Neural progenitor cell (in vitro differentiated cells): Measurements from ENCODE around the gene HYAL3. TPM values are rescaled to one million over a fixed set of nuclear protein-coding genes. Genes with fewer than 3 reads are reported as not detected.

Experiments
- DNase-seq: peaks from one replicate; pipeline ENCODE4 v3.0.0-alpha.2; 2016; ENCODE audit warnings: low spot score
- H2AFZ ChIP-seq: fragments of 200-600 bp; sonication (generic); replicated peaks from 2 replicates; pipeline ENCODE4 v1.6.1; 2016; ENCODE audit warnings: antibody characterized with exemption
- H3F3A ChIP-seq: fragments of 200-600 bp; sonication (generic); 2 replicates; pipeline ENCODE4 v1.6.1; 2016; ENCODE audit warnings: antibody characterized with exemption, low read depth
- H3K27ac ChIP-seq: fragments of 200-600 bp; sonication (generic); 2 replicates; pipeline ENCODE4 v1.5.1; 2016; ENCODE audit warnings: mild to moderate bottlenecking
- H3K27me3 ChIP-seq: fragments of 200-600 bp; sonication (generic); 2 replicates; pipeline ENCODE4 v1.6.1; 2016; ENCODE audit warnings: mild to moderate bottlenecking, moderate library complexity
- H3K36me3 ChIP-seq: fragments of 200-600 bp; sonication (generic); 2 replicates; pipeline ENCODE4 v1.5.1; 2016
- H3K4me1 ChIP-seq: fragments of 200-600 bp; sonication (generic); 2 replicates; pipeline ENCODE4 v1.6.1; 2016; ENCODE audit warnings: mixed run types
- H3K4me2 ChIP-seq: fragments of 200-600 bp; sonication (generic); 2 replicates; pipeline ENCODE4 v1.6.1; 2016
- H3K4me3 ChIP-seq: fragments of 200-600 bp; sonication (generic); 2 replicates; pipeline ENCODE4 v1.5.1; 2016
- H3K79me2 ChIP-seq: fragments of 200-600 bp; sonication (generic); 2 replicates; pipeline ENCODE4 v1.6.1; 2016; ENCODE audit warnings: low read depth
- H3K9ac ChIP-seq: fragments of 200-600 bp; sonication (generic); 2 replicates; pipeline ENCODE4 v1.6.1; 2016
- H3K9me3 ChIP-seq: fragments of 200-600 bp; sonication (generic); 2 replicates; pipeline ENCODE4 v1.5.1; 2016; ENCODE audit warnings: low read depth
- H4K20me1 ChIP-seq: fragments of 200-600 bp; sonication (generic); 2 replicates; pipeline ENCODE4 v1.6.1; 2016; ENCODE audit warnings: low read depth
- H3K27ac Mint-ChIP-seq: 3 replicates; pipeline ENCODE4 v1.8.0; 2021; ENCODE audit warnings: mixed read lengths
- H3K27me3 Mint-ChIP-seq: 2 replicates; pipeline ENCODE4 v1.8.0; 2022; ENCODE audit warnings: low read depth, mild to moderate bottlenecking, inconsistent platforms, moderate library complexity, mixed read lengths; ENCODE audit not compliant: insufficient read depth
- H3K36me3 Mint-ChIP-seq: 3 replicates; pipeline ENCODE4 v1.8.0; 2021; ENCODE audit warnings: mixed read lengths
- H3K4me1 Mint-ChIP-seq: 3 replicates; pipeline ENCODE4 v1.8.0; 2021; ENCODE audit warnings: mixed read lengths
- H3K4me3 Mint-ChIP-seq: 3 replicates; pipeline ENCODE4 v1.8.0; 2021; ENCODE audit warnings: mild to moderate bottlenecking, moderate library complexity, mixed read lengths
- H3K9me3 Mint-ChIP-seq: 3 replicates; pipeline ENCODE4 v1.8.0; 2020; ENCODE audit warnings: mixed read lengths
- EZH2 ChIP-seq: fragments of 200-600 bp; sonication (generic); IDR thresholded peaks from 2 replicates; pipeline ENCODE4 v1.6.1; 2017; ENCODE audit warnings: antibody characterized with exemption, mild to moderate bottlenecking, moderate library complexity
- EZH2phosphoT487 ChIP-seq: fragments of 200-600 bp; sonication (generic); IDR thresholded peaks from 2 replicates; pipeline ENCODE4 v1.6.1; 2017; ENCODE audit warnings: antibody characterized with exemption
- total RNA-seq: library from RNA; depleted of rRNA; stranded (reverse); fragments of >200 nt; gene quantifications from 2 replicates; pipeline ENCODE4 v1.2.3, GENCODE V29; 2015; ENCODE audit warnings: low replicate concordance
- TF ChIP-seq, protein P1 (sequence below): fragments of 200-600 bp; sonication (generic); IDR thresholded peaks from 2 replicates; pipeline ENCODE4 v1.5.1; 2017; ENCODE audit warnings: antibody characterized with exemption, mild to moderate bottlenecking

HYAL3 gene
- total RNA-seq, 1 donor from 2014 or later, result 2.2 TPM

GRCh38 chr3:50254577-50255250 is 44.5 kb downstream of the HYAL3 start:
- Histone ChIP-seq H3K36me3 (no peaks in the 10 kb centered on the region), H3K27ac (no peak overlapping the region)

GRCh38 chr3:50251220-50251619 is 48.0 kb downstream of the HYAL3 start:
- H2AFZ ChIP-seq, result no peak overlapping the region
- H3K9ac ChIP-seq, result no peak overlapping the region
- Mint-ChIP-seq H3K27me3 (peaks cover 5% of the 10 kb centered on the region), H3K4me3 (no peak overlapping the region), H3K36me3 (peaks cover 15% of the 10 kb centered on the region), H3K4me1 (peaks cover 34% of the 10 kb centered on the region), H3K27ac (no peak overlapping the region), H3K9me3 (no peaks in the 10 kb centered on the region)
- H4K20me1 ChIP-seq, result peaks cover 96% of the 10 kb centered on the region
- H3K4me1 ChIP-seq, result peaks cover 9% of the 10 kb centered on the region
- TF ChIP-seq, protein P1, sequence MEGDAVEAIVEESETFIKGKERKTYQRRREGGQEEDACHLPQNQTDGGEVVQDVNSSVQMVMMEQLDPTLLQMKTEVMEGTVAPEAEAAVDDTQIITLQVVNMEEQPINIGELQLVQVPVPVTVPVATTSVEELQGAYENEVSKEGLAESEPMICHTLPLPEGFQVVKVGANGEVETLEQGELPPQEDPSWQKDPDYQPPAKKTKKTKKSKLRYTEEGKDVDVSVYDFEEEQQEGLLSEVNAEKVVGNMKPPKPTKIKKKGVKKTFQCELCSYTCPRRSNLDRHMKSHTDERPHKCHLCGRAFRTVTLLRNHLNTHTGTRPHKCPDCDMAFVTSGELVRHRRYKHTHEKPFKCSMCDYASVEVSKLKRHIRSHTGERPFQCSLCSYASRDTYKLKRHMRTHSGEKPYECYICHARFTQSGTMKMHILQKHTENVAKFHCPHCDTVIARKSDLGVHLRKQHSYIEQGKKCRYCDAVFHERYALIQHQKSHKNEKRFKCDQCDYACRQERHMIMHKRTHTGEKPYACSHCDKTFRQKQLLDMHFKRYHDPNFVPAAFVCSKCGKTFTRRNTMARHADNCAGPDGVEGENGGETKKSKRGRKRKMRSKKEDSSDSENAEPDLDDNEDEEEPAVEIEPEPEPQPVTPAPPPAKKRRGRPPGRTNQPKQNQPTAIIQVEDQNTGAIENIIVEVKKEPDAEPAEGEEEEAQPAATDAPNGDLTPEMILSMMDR, result no peak
- TF ChIP-seq EZH2 (no peak), EZH2phosphoT487 (no peak)
- no peaks in the 10 kb centered on the region for H3K36me3 ChIP-seq
- no peak overlapping the region for H3K4me2 ChIP-seq
- no peak overlapping the region for H3K4me3 ChIP-seq
- H3K79me2 ChIP-seq, result peaks cover 71% of the 10 kb centered on the region
- H3F3A ChIP-seq, result peaks cover 29% of the 10 kb centered on the region
- H3K9me3 ChIP-seq, result no peaks in the 10 kb centered on the region
- no peak for DNase-seq
- H3K27ac ChIP-seq, result no peak overlapping the region
- H3K27me3 ChIP-seq, result no peaks in the 10 kb centered on the region

More at GRCh38 chr3:50254577-50255250, 44.5 kb downstream of the HYAL3 start:
- DNase-seq, result no peak
- H4K20me1 ChIP-seq, result peaks cover 84% of the 10 kb centered on the region
- H3K27ac Mint-ChIP-seq, result no peak overlapping the region
- H3K27me3 ChIP-seq, result no peaks in the 10 kb centered on the region
- H3K4me2 ChIP-seq, result no peak overlapping the region
- TF ChIP-seq EZH2phosphoT487, result no peak
- TF ChIP-seq, protein P1, result no peak
- TF ChIP-seq EZH2, result no peak
- no peaks in the 10 kb centered on the region for H3K9me3 Mint-ChIP-seq
- H3K9me3 ChIP-seq, result no peaks in the 10 kb centered on the region
- no peak overlapping the region for H3K9ac ChIP-seq
- H3K4me3 ChIP-seq, result no peak overlapping the region
- peaks cover 2% of the 10 kb centered on the region for H3K4me1 ChIP-seq
- H3K27me3 Mint-ChIP-seq, result peaks cover 6% of the 10 kb centered on the region
- no peak overlapping the region for H3K4me3 Mint-ChIP-seq
- H3K36me3 Mint-ChIP-seq, result peaks cover 25% of the 10 kb centered on the region
- H3K79me2 ChIP-seq, result peaks cover 36% of the 10 kb centered on the region
- H2AFZ ChIP-seq, result no peak overlapping the region
- peaks cover 54% of the 10 kb centered on the region for H3F3A ChIP-seq
- peaks cover 50% of the 10 kb centered on the region for H3K4me1 Mint-ChIP-seq

DNA sequence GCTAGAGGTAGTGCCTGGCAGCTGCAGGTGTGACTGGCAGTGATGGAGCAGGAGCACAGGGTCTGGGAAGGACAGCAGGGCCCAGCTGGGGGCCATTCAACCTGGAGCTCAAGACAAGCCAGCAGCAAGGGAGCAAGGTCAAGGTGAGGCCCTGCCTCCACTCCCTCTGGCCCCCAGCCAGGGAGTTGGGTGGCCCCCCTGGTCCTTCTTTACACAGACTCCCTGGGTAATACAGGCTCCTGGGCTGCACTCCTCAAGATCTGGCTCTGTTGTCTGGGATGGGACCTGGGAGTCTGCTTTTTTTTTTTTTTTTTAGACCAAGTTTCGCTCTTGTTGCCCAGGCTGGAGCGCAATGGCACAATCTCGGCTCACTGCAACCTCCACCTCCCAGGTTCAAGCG is 48.7 kb downstream of the HYAL3 start:
- H3K4me1 Mint-ChIP-seq, result peaks cover 41% of the 10 kb centered on the region
- H3K4me3 Mint-ChIP-seq, result no peak overlapping the region
- H3K27me3 Mint-ChIP-seq, result peaks cover 5% of the 10 kb centered on the region
- H3K27ac Mint-ChIP-seq, result no peak overlapping the region
- no peaks in the 10 kb centered on the region for H3K27me3 ChIP-seq
- peaks cover 13% of the 10 kb centered on the region for H3K4me1 ChIP-seq
- no peak for TF ChIP-seq EZH2
- TF ChIP-seq, protein P1, result no peak
- TF ChIP-seq EZH2phosphoT487, result no peak
- H3K4me3 ChIP-seq, result no peak overlapping the region
- H3K27ac ChIP-seq, result no peak overlapping the region
- no peak overlapping the region for H3K4me2 ChIP-seq
- H2AFZ ChIP-seq, result no peak overlapping the region
- H3K9me3 ChIP-seq, result no peaks in the 10 kb centered on the region
- H3K36me3 Mint-ChIP-seq, result peaks cover 15% of the 10 kb centered on the region
- peaks cover 78% of the 10 kb centered on the region for H3K79me2 ChIP-seq
- DNase-seq, result no peak
- H4K20me1 ChIP-seq, result peaks cover 95% of the 10 kb centered on the region
- H3K9ac ChIP-seq, result no peak overlapping the region
- H3K36me3 ChIP-seq, result no peaks in the 10 kb centered on the region
- H3F3A ChIP-seq, result peaks cover 26% of the 10 kb centered on the region
- no peaks in the 10 kb centered on the region for H3K9me3 Mint-ChIP-seq
